DMS114 treated with DMSO at 0.1 percent for 48 hours (cell line): ENCODE results near the gene RASGRP3.
"Not testable (repeated sequence)": the region's sequence is repeated elsewhere in the genome, so short reads cannot be mapped to it uniquely, and the experiment has no call there.

Experiments used
- DNase-seq: peaks from one replicate; lab custom pipeline; 2025; ENCODE audit not compliant: unreplicated experiment; lab: John Stamatoyannopoulos, UW

RASGRP3 gene

GRCh38 chr2:33476131-33476792 is at the start of gene RASGRP3:
Gene RASGRP3 (plus strand): TSS chr2:33476649. CDS start chr2:33515137, 38,488 bp downstream.
- peak; percentile 25 for DNase-seq

- no peak for DNase-seq
Measured at GRCh38 chr2:33426666-33427231, 49.7 kb upstream of the RASGRP3 start.

GRCh38 chr2:33430077-33430476 is 46.4 kb upstream of the RASGRP3 start:
- no peak for DNase-seq

GRCh38 chr2:33430856-33431255 is 45.6 kb upstream of the RASGRP3 start:
- DNase-seq: no peak

- no peak for DNase-seq
Measured at GRCh38 chr2:33432871-33433270, 43.6 kb upstream of the RASGRP3 start.

GRCh38 chr2:33433279-33434235 is 42.9 kb upstream of the RASGRP3 start:
- DNase-seq: no peak

GRCh38 chr2:33435518-33435917 is 40.9 kb upstream of the RASGRP3 start:
- DNase-seq: no peak

GRCh38 chr2:33436083-33436482 is 40.4 kb upstream of the RASGRP3 start:
- DNase-seq: no peak

- DNase-seq: no peak
Measured at GRCh38 chr2:33437297-33437696, 39.2 kb upstream of the RASGRP3 start.

- no peak for DNase-seq
Measured at GRCh38 chr2:33437815-33438214, 38.6 kb upstream of the RASGRP3 start.

- DNase-seq: peak; percentile 29
Measured at GRCh38 chr2:33441235-33441810, 35.1 kb upstream of the RASGRP3 start.

- not testable (repeated sequence) for DNase-seq
Measured at GRCh38 chr2:33442052-33442451, 34.4 kb upstream of the RASGRP3 start.

GRCh38 chr2:33442528-33443079 is 33.8 kb upstream of the RASGRP3 start:
- DNase-seq: no peak

- DNase-seq: no peak
Measured at GRCh38 chr2:33443274-33443829, 33.1 kb upstream of the RASGRP3 start.

- DNase-seq: no peak
Measured at GRCh38 chr2:33444967-33445366, 31.5 kb upstream of the RASGRP3 start.

- DNase-seq: no peak
Measured at GRCh38 chr2:33448220-33448899, 28.1 kb upstream of the RASGRP3 start.

- no peak for DNase-seq
Measured at GRCh38 chr2:33451214-33451613, 25.2 kb upstream of the RASGRP3 start.

- DNase-seq: no peak
Measured at GRCh38 chr2:33451825-33452224, 24.6 kb upstream of the RASGRP3 start.

GRCh38 chr2:33452545-33452944 is 23.9 kb upstream of the RASGRP3 start:
- DNase-seq: no peak

- no peak for DNase-seq
Measured at GRCh38 chr2:33453905-33454479, 22.5 kb upstream of the RASGRP3 start.
